HCT116 (cell line): ENCODE data around the gene TTC8. TPM values are rescaled to one million over a fixed set of nuclear protein-coding genes. Genes with fewer than 3 reads are reported as not detected.

Source experiments
- ATAC-seq: fragments of 200-7000 bp; cut with Tn5 transposase; 2 replicates; pipeline ENCODE4 v1.9.1; 2020; ENCODE audit warnings: mild to moderate bottlenecking, moderate library complexity
- BruUV-seq: library from RNA; stranded (reverse); fragments of 400-500 nt; replicated peaks from 2 replicates; lab custom pipeline; 2021; lab: Mats Ljungman, UMichigan
- CTCF ChIA-PET: fragments of 300-600 bp; sonication (Branson Sonifier 250); formaldehyde crosslinking; loops from one replicate; lab custom pipeline; 2021; ENCODE audit warnings: antibody characterized with exemption; lab: Charles Lee
- POLR2A ChIA-PET: fragments of 300-600, 350-600 bp; sonication (Branson Sonifier 250); formaldehyde crosslinking; loops from one replicate; lab custom pipeline; 2021; ENCODE audit warnings: antibody characterized with exemption; lab: Charles Lee
- RAD21 ChIA-PET, 2 experiments: fragments of 300-600 bp; sonication (Branson Sonifier 250); formaldehyde crosslinking; loops; one replicate each; lab custom pipeline; 2023; ENCODE audit warnings: low total read pairs in 2 of 2; ENCODE audit not compliant: uncharacterized antibody in 2 of 2, unreplicated experiment in 2 of 2, low non-redundant PET in 1 of 2; lab: Charles Lee
- DNase-seq: peaks from one replicate; pipeline ENCODE4 v3.0.0-alpha.2; 2010; ENCODE audit warnings: low read depth, low spot score
- H2AFZ ChIP-seq: fragments of 200-600 bp; shearing (Covaris generic), sonication (generic); 2 replicates; pipeline ENCODE4 v1.6.1; 2017; ENCODE audit warnings: low read depth, mixed run types, mixed read lengths, antibody characterized with exemption, low read length; ENCODE audit not compliant: poor library complexity, severe bottlenecking
- H3K27ac ChIP-seq: 2 replicates; pipeline ENCODE4 v1.5.1; 2012; ENCODE audit warnings: low read depth, low read length
- H3K27me3 ChIP-seq: fragments of 200-600 bp; sonication (generic); 2 replicates; pipeline ENCODE4 v1.6.1; 2016; ENCODE audit warnings: mixed run types, low read length, mixed read lengths; ENCODE audit not compliant: insufficient read depth
- H3K36me3 ChIP-seq, 2 experiments: fragments of 200-500 bp in 1 of 2; fragments of 200-600 bp in 1 of 2; sonication (Bioruptor generic) in 1 of 2; sonication (generic) in 1 of 2; 2 replicates each; pipeline versions ENCODE4 v1.5.1 to v1.6.1; 2014 to 2016; ENCODE audit warnings: low read length in 2 of 2, inconsistent platforms in 1 of 2, mixed read lengths in 1 of 2, mixed run types in 1 of 2; ENCODE audit not compliant: insufficient read depth in 2 of 2, control insufficient read depth in 1 of 2
- H3K4me1 ChIP-seq, 2 experiments: fragments of 200-600 bp in 1 of 2; sonication (generic) in 1 of 2; 2 replicates each; pipeline versions ENCODE4 v1.5.1 to v1.6.1; 2012 to 2017; ENCODE audit warnings: low read length in 2 of 2, inconsistent platforms in 1 of 2, mild to moderate bottlenecking in 1 of 2, mixed read lengths in 1 of 2, mixed run types in 1 of 2, moderate library complexity in 1 of 2; ENCODE audit not compliant: insufficient read depth in 2 of 2, control insufficient read depth in 1 of 2
- H3K4me2 ChIP-seq: fragments of 200-600 bp; sonication (generic); 2 replicates; pipeline ENCODE4 v1.6.1; 2017; ENCODE audit warnings: mixed run types, low read length, mixed read lengths
- H3K4me3 ChIP-seq, 2 experiments: fragments of 200-600 bp in 1 of 2; sonication (generic) in 1 of 2; replicated peaks in 1 of 2; 2 replicates each; pipeline ENCODE4 v1.5.1; 2011 to 2016; ENCODE audit warnings: low read length in 2 of 2, control low read depth in 1 of 2, low read depth in 1 of 2, mild to moderate bottlenecking in 1 of 2, mixed read lengths in 1 of 2, mixed run types in 1 of 2
- H3K79me2 ChIP-seq: fragments of 200-600 bp; sonication (generic); 2 replicates; pipeline ENCODE4 v1.6.1; 2017; ENCODE audit warnings: mild to moderate bottlenecking, mixed run types, low read length, moderate library complexity, mixed read lengths; ENCODE audit not compliant: insufficient read depth
- H3K9ac ChIP-seq: fragments of 200-600 bp; sonication (generic); 2 replicates; pipeline ENCODE4 v1.6.1; 2016; ENCODE audit warnings: low read length, mixed read lengths
- H3K9me2 ChIP-seq: fragments of 200-600 bp; sonication (generic), shearing (Covaris generic); 2 replicates; pipeline ENCODE4 v1.6.1; 2017; ENCODE audit warnings: mixed run types, mild to moderate bottlenecking, moderate library complexity; ENCODE audit not compliant: insufficient read depth
- H3K9me3 ChIP-seq, 2 experiments: fragments of 200-500 bp in 1 of 2; fragments of 200-600 bp in 1 of 2; sonication (Bioruptor generic) in 1 of 2; sonication (generic) in 1 of 2; 2 replicates each; pipeline ENCODE4 v1.6.1; 2014 to 2017; ENCODE audit warnings: low read length in 2 of 2, mixed read lengths in 2 of 2, inconsistent platforms in 1 of 2, low read depth in 1 of 2, mild to moderate bottlenecking in 1 of 2, mixed run types in 1 of 2, moderate library complexity in 1 of 2; ENCODE audit not compliant: control insufficient read depth in 1 of 2, insufficient read depth in 1 of 2
- H4K20me1 ChIP-seq: fragments of 200-600 bp; sonication (generic), shearing (Covaris generic); 2 replicates; pipeline ENCODE4 v1.6.1; 2017; ENCODE audit warnings: mixed run types, mild to moderate bottlenecking, moderate library complexity; ENCODE audit not compliant: insufficient read depth
- EGR1 ChIP-seq: IDR thresholded peaks from 2 replicates; pipeline ENCODE4 v1.6.1; 2012; ENCODE audit warnings: low read depth
- EZH2phosphoT487 ChIP-seq: fragments of 200-600 bp; IDR thresholded peaks from 2 replicates; pipeline ENCODE4 v1.6.1; 2018; ENCODE audit warnings: antibody characterized with exemption, borderline replicate concordance
- FOSL1 ChIP-seq: IDR thresholded peaks from 2 replicates; pipeline ENCODE4 v1.6.1; 2012; ENCODE audit warnings: low read depth
- POLR2A ChIP-seq: IDR thresholded peaks from 2 replicates; pipeline ENCODE4 v1.7.0; 2011; ENCODE audit warnings: borderline replicate concordance; ENCODE audit not compliant: insufficient read depth, insufficient read length; ENCODE audit errors: extremely low read depth
- POLR2AphosphoS5 ChIP-seq: IDR thresholded peaks from 2 replicates; pipeline ENCODE4 v1.6.1; 2011; ENCODE audit warnings: mild to moderate bottlenecking, low read depth, low read length, moderate library complexity
- SIN3A ChIP-seq: IDR thresholded peaks from 2 replicates; pipeline ENCODE4 v1.6.1; 2012; ENCODE audit warnings: low read depth
- SP1 ChIP-seq: IDR thresholded peaks from 2 replicates; pipeline ENCODE4 v1.6.1; 2012; ENCODE audit warnings: low read depth
- TCF7L2 ChIP-seq: IDR thresholded peaks from 2 replicates; pipeline ENCODE4 v1.7.0; 2011; ENCODE audit warnings: borderline replicate concordance, inconsistent platforms; ENCODE audit not compliant: insufficient read depth, insufficient read length; ENCODE audit errors: extremely low read depth
- ZNF274 ChIP-seq: fragments of 200-500 bp; sonication (Bioruptor generic); IDR thresholded peaks from 2 replicates; pipeline ENCODE4 v1.6.1; 2014; ENCODE audit warnings: mild to moderate bottlenecking, low read depth, low read length, inconsistent platforms
- intact Hi-C: fragments of 100-400 bp; cut with micrococcal nuclease; formaldehyde crosslinking; loops from 2 replicates; pipeline ENCODE4 v1.10.0; 2022
- total RNA-seq: library from RNA; stranded (reverse); gene quantifications from one replicate; pipeline ENCODE4 v1.2.1, GENCODE V29; 2021; ENCODE audit not compliant: unreplicated experiment
- TF ChIP-seq, protein P1 (sequence below): IDR thresholded peaks from 2 replicates; pipeline ENCODE4 v1.6.1; 2011; ENCODE audit warnings: mild to moderate bottlenecking, low read length, moderate library complexity; ENCODE audit not compliant: insufficient replicate concordance; ENCODE audit errors: extremely low read depth
- TF ChIP-seq, protein P2 (sequence below): IDR thresholded peaks from 2 replicates; pipeline ENCODE4 v1.6.1; 2012; ENCODE audit warnings: low read depth
- TF ChIP-seq, protein P3 (sequence below): IDR thresholded peaks from 2 replicates; pipeline ENCODE4 v1.6.1; 2012

The TTC8 gene
- total RNA-seq, 1 experiment from 2014 or later = 21.4 TPM

DNA sequence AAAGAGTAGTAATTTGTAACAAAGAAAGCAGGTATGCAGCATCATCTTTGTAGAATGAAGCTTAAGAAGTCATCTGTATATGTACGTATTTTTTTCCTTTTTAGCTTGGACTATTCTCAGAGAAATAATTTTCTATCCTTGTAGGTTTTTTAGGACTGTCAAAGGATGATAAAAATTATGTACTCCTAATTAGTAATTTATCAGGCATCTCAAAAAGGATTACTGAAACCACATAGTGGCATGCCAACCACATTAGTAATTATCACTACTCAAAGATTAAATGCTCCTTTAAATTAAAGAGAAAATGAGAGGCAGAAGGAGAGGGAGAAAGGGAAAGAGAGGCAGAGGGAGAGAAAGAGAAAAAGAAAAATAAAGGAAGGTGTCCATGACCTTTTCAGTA, 17.3 kb downstream of the TTC8 start:
- Histone ChIP-seq H3K4me2 (no peak overlapping the region), H3K9ac (no peak overlapping the region), H3K9me3 (no peaks in the 10 kb centered on the region), H3K79me2 (no peaks in the 10 kb centered on the region), H3K4me3 (no peak overlapping the region), H3K36me3 (0 out of 4 replicates have a peak, but pooled peaks cover 0 to 2% of the 10 kb centered on the region in 2 experiments), H3K27me3 (no peaks in the 10 kb centered on the region), H3K27ac (no peak overlapping the region), H3K9me2 (no peaks in the 10 kb centered on the region), H2AFZ (no peak overlapping the region), H3K4me1 (no peaks in the 10 kb centered on the region), H4K20me1 (no peaks in the 10 kb centered on the region)
- TF ChIP-seq EGR1 (no peak), TCF7L2 (no peak), ZNF274 (no peak), FOSL1 (no peak), POLR2AphosphoS5 (no peak), EZH2phosphoT487 (no peak), SIN3A (no peak)
- TF ChIP-seq, protein P1, sequence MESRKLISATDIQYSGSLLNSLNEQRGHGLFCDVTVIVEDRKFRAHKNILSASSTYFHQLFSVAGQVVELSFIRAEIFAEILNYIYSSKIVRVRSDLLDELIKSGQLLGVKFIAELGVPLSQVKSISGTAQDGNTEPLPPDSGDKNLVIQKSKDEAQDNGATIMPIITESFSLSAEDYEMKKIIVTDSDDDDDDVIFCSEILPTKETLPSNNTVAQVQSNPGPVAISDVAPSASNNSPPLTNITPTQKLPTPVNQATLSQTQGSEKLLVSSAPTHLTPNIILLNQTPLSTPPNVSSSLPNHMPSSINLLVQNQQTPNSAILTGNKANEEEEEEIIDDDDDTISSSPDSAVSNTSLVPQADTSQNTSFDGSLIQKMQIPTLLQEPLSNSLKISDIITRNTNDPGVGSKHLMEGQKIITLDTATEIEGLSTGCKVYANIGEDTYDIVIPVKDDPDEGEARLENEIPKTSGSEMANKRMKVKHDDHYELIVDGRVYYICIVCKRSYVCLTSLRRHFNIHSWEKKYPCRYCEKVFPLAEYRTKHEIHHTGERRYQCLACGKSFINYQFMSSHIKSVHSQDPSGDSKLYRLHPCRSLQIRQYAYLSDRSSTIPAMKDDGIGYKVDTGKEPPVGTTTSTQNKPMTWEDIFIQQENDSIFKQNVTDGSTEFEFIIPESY = no peak
- intact Hi-C loops = no loop called here
- ChIA-PET POLR2A (no interaction called here), RAD21 (no interaction called here), CTCF (no interaction called here)
- no peak for ATAC-seq
- BruUV-seq = no TSS peak
- no peak for DNase-seq

DNA sequence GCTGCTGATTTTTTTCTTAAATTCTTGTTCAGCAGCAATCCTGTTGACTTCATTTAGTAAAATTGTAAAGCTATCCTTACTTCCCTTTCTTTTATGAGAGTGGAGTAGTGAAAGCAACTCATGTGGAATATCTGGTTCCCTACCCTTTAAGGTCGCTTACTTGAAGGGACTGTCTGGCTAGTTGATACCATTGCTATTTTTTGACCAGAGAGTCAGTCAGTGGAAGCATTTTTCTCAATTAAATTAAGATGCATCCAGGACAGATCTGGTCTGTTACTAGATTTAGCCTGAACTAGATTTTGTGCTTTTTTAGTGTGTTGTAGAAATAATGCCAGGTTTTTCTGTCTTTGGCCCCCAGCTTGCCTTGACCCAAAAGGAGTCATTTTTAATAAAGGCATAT, 18.0 kb downstream of the TTC8 start:
- H2AFZ ChIP-seq = no peak overlapping the region
- BruUV-seq = no TSS peak
- POLR2A ChIA-PET = no interaction called here
- no peaks in the 10 kb centered on the region for H3K9me3 ChIP-seq
- ATAC-seq (no peak), DNase-seq (no peak)
- no peak for TF ChIP-seq POLR2A
- TF ChIP-seq, protein P2, sequence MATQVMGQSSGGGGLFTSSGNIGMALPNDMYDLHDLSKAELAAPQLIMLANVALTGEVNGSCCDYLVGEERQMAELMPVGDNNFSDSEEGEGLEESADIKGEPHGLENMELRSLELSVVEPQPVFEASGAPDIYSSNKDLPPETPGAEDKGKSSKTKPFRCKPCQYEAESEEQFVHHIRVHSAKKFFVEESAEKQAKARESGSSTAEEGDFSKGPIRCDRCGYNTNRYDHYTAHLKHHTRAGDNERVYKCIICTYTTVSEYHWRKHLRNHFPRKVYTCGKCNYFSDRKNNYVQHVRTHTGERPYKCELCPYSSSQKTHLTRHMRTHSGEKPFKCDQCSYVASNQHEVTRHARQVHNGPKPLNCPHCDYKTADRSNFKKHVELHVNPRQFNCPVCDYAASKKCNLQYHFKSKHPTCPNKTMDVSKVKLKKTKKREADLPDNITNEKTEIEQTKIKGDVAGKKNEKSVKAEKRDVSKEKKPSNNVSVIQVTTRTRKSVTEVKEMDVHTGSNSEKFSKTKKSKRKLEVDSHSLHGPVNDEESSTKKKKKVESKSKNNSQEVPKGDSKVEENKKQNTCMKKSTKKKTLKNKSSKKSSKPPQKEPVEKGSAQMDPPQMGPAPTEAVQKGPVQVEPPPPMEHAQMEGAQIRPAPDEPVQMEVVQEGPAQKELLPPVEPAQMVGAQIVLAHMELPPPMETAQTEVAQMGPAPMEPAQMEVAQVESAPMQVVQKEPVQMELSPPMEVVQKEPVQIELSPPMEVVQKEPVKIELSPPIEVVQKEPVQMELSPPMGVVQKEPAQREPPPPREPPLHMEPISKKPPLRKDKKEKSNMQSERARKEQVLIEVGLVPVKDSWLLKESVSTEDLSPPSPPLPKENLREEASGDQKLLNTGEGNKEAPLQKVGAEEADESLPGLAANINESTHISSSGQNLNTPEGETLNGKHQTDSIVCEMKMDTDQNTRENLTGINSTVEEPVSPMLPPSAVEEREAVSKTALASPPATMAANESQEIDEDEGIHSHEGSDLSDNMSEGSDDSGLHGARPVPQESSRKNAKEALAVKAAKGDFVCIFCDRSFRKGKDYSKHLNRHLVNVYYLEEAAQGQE = no peak
- no peak for TF ChIP-seq POLR2AphosphoS5
- TF ChIP-seq SP1 = no peak
- no peak for TF ChIP-seq TCF7L2
- no peak for TF ChIP-seq FOSL1
- TF ChIP-seq, protein P3, sequence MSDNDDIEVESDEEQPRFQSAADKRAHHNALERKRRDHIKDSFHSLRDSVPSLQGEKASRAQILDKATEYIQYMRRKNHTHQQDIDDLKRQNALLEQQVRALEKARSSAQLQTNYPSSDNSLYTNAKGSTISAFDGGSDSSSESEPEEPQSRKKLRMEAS = no peak
- no peak for TF ChIP-seq SIN3A
- TF ChIP-seq EGR1 = no peak
- H3K79me2 ChIP-seq = no peaks in the 10 kb centered on the region
- no peak overlapping the region for H3K4me2 ChIP-seq
- intact Hi-C loops = no loop called here
- CTCF ChIA-PET = no interaction called here
- no peaks in the 10 kb centered on the region for H4K20me1 ChIP-seq
- H3K27me3 ChIP-seq = no peaks in the 10 kb centered on the region
- H3K4me3 ChIP-seq = no peak overlapping the region
- no peaks in the 10 kb centered on the region for H3K4me1 ChIP-seq
- H3K27ac ChIP-seq = no peak overlapping the region
- H3K36me3 ChIP-seq = 0 out of 4 replicates have a peak, but pooled peaks cover 0 to 2% of the 10 kb centered on the region in 2 experiments
- RAD21 ChIA-PET = no interaction called here
- no peak overlapping the region for H3K9ac ChIP-seq
- H3K9me2 ChIP-seq = no peaks in the 10 kb centered on the region
